HEK293 (cell line): ENCODE data around the gene DCAF8L1.

Experiments used
- OSR2 ChIP-seq: fragments of 450-650 bp; formaldehyde crosslinking; IDR thresholded peaks from 2 replicates; pipeline ENCODE4 v1.5.1; 2016; ENCODE audit warnings: missing biosample characterization, missing genetic modification characterization
- TF ChIP-seq, protein P1 (sequence below): fragments of 450-650 bp; formaldehyde crosslinking; IDR thresholded peaks from 2 replicates; pipeline ENCODE4 v1.5.1; 2016; ENCODE audit warnings: missing biosample characterization, missing genetic modification characterization
- TF ChIP-seq, protein P2 (sequence below): fragments of 450-650 bp; formaldehyde crosslinking; IDR thresholded peaks from 2 replicates; pipeline ENCODE4 v1.5.1; 2016; ENCODE audit warnings: missing biosample characterization, missing genetic modification characterization
- TF ChIP-seq, protein P3 (sequence below): fragments of 450-650 bp; formaldehyde crosslinking; IDR thresholded peaks from 2 replicates; pipeline ENCODE4 v1.5.1; 2016; ENCODE audit warnings: missing biosample characterization, missing genetic modification characterization

DNA sequence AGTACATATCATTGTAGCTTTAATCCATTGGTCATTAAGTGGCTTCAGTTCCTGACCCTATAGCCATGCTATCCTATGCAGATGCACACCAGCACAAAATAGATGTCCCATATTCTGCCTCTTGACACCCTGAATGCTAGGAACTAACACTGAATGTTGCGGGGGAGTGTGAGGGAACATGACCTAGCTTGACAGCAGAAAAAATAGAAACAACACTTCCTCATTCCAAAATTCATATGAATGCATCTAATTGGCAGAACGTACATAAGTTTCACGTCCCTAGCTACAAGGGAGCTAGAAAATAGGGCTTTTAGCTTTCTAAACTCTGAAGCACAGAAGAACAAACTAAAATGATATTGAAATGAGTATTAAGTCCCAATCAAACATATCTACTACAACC is 14.4 kb upstream of the DCAF8L1 start:
- TF ChIP-seq, protein P1, sequence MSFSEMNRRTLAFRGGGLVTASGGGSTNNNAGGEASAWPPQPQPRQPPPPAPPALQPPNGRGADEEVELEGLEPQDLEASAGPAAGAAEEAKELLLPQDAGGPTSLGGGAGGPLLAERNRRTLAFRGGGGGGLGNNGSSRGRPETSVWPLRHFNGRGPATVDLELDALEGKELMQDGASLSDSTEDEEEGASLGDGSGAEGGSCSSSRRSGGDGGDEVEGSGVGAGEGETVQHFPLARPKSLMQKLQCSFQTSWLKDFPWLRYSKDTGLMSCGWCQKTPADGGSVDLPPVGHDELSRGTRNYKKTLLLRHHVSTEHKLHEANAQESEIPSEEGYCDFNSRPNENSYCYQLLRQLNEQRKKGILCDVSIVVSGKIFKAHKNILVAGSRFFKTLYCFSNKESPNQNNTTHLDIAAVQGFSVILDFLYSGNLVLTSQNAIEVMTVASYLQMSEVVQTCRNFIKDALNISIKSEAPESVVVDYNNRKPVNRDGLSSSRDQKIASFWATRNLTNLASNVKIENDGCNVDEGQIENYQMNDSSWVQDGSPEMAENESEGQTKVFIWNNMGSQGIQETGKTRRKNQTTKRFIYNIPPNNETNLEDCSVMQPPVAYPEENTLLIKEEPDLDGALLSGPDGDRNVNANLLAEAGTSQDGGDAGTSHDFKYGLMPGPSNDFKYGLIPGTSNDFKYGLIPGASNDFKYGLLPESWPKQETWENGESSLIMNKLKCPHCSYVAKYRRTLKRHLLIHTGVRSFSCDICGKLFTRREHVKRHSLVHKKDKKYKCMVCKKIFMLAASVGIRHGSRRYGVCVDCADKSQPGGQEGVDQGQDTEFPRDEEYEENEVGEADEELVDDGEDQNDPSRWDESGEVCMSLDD, result no peak
- no peak for TF ChIP-seq OSR2 (tag by site-specific recombination)
- TF ChIP-seq, protein P2, sequence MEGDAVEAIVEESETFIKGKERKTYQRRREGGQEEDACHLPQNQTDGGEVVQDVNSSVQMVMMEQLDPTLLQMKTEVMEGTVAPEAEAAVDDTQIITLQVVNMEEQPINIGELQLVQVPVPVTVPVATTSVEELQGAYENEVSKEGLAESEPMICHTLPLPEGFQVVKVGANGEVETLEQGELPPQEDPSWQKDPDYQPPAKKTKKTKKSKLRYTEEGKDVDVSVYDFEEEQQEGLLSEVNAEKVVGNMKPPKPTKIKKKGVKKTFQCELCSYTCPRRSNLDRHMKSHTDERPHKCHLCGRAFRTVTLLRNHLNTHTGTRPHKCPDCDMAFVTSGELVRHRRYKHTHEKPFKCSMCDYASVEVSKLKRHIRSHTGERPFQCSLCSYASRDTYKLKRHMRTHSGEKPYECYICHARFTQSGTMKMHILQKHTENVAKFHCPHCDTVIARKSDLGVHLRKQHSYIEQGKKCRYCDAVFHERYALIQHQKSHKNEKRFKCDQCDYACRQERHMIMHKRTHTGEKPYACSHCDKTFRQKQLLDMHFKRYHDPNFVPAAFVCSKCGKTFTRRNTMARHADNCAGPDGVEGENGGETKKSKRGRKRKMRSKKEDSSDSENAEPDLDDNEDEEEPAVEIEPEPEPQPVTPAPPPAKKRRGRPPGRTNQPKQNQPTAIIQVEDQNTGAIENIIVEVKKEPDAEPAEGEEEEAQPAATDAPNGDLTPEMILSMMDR, result no peak
- TF ChIP-seq, protein P3, sequence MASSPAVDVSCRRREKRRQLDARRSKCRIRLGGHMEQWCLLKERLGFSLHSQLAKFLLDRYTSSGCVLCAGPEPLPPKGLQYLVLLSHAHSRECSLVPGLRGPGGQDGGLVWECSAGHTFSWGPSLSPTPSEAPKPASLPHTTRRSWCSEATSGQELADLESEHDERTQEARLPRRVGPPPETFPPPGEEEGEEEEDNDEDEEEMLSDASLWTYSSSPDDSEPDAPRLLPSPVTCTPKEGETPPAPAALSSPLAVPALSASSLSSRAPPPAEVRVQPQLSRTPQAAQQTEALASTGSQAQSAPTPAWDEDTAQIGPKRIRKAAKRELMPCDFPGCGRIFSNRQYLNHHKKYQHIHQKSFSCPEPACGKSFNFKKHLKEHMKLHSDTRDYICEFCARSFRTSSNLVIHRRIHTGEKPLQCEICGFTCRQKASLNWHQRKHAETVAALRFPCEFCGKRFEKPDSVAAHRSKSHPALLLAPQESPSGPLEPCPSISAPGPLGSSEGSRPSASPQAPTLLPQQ (tag by site-specific recombination), result no peak
